GM12878 (cell line): ENCODE measurements around the gene TMEM217. TPM values are rescaled to one million over a fixed set of nuclear protein-coding genes. Genes with fewer than 3 reads are reported as not detected.

Experiments used
- ATAC-seq: fragments of 200-7000 bp; cut with Tn5 transposase; 3 replicates; pipeline ENCODE4 v1.9.1; 2020; ENCODE audit warnings: mild to moderate bottlenecking, moderate library complexity
- BruUV-seq: library from RNA; stranded (reverse); fragments of 400-500 nt; replicated peaks from 2 replicates; lab custom pipeline; 2021; lab: Mats Ljungman, UMichigan
- CTCF ChIA-PET: fragments of 300-600 bp; sonication (Branson Sonifier 250); formaldehyde crosslinking; extraction: SDS; loops from one replicate; lab custom pipeline; 2021; ENCODE audit warnings: inconsistent platforms; lab: Yijun Ruan, JAX
- POLR2A ChIA-PET: fragments of 350-600 bp; formaldehyde crosslinking; extraction: SDS; loops from one replicate; lab custom pipeline; 2021; ENCODE audit warnings: inconsistent platforms; lab: Charles Lee
- RAD21 ChIA-PET: fragments of 300-600 bp; sonication (Branson Sonifier 250); formaldehyde crosslinking; loops from one replicate; lab custom pipeline; 2023; ENCODE audit warnings: antibody characterized with exemption; ENCODE audit not compliant: unreplicated experiment; lab: Charles Lee
- SMC1A ChIA-PET: fragments of 300-600 bp; sonication (Branson Sonifier 250); formaldehyde crosslinking; loops from one replicate; lab custom pipeline; 2023; ENCODE audit not compliant: unreplicated experiment, uncharacterized antibody; lab: Charles Lee
- DNase-seq: peaks from one replicate; pipeline ENCODE4 v3.0.0-alpha.2; 2011; ENCODE audit warnings: low read depth, low spot score
- FAIRE-seq: peaks from 3 replicates; lab custom pipeline; 2011; peaks lifted over from hg19 to GRCh38; lab: Jason Lieb, UNC
- H2AFZ ChIP-seq: 2 replicates; pipeline ENCODE4 v1.6.0; 2011; ENCODE audit warnings: low read depth, low read length, control low read depth; ENCODE audit not compliant: control insufficient read depth
- H3K27ac ChIP-seq: 2 replicates; pipeline ENCODE4 v1.5.1; 2011; ENCODE audit warnings: control low read depth; ENCODE audit not compliant: control insufficient read depth, insufficient read depth
- H3K27me3 ChIP-seq, 2 experiments: replicated peaks in 1 of 2; 2 replicates each; pipeline versions ENCODE4 v1.6.0 to v1.6.1; 2011; ENCODE audit warnings: low read length in 1 of 2; ENCODE audit not compliant: control insufficient read depth in 2 of 2, insufficient read depth in 2 of 2
- H3K36me3 ChIP-seq, 2 experiments: 2 replicates each; pipeline ENCODE4 v1.5.1; 2011; ENCODE audit warnings: low read length in 1 of 2; ENCODE audit not compliant: control insufficient read depth in 2 of 2, insufficient read depth in 2 of 2
- H3K4me1 ChIP-seq: 2 replicates; pipeline ENCODE4 v1.6.1; 2011; ENCODE audit warnings: mild to moderate bottlenecking, low read length, moderate library complexity, mixed read lengths; ENCODE audit not compliant: control insufficient read depth, insufficient read depth
- H3K4me2 ChIP-seq: 2 replicates; pipeline ENCODE4 v1.6.0; 2011; ENCODE audit warnings: control low read depth; ENCODE audit not compliant: control insufficient read depth, insufficient read depth
- H3K4me3 ChIP-seq: fragments of 200-600 bp; sonication (generic); 2 replicates; pipeline ENCODE4 v1.5.1; 2016
- H3K79me2 ChIP-seq: 2 replicates; pipeline ENCODE4 v1.6.0; 2011; ENCODE audit warnings: low read length; ENCODE audit not compliant: control insufficient read depth, insufficient read depth
- H3K9ac ChIP-seq: 2 replicates; pipeline ENCODE4 v1.8.0; 2011; ENCODE audit warnings: low read length, control low read depth, mixed read lengths; ENCODE audit not compliant: control insufficient read depth, insufficient read depth
- H3K9me3 ChIP-seq: replicated peaks from 3 replicates; pipeline ENCODE4 v1.5.1; 2011; ENCODE audit warnings: mild to moderate bottlenecking, low read length; ENCODE audit not compliant: control insufficient read depth, insufficient read depth
- H4K20me1 ChIP-seq: 2 replicates; pipeline ENCODE4 v1.6.0; 2011; ENCODE audit not compliant: control insufficient read depth, insufficient read depth
- BCL3 ChIP-seq: IDR thresholded peaks from 2 replicates; pipeline ENCODE4 v1.6.1; 2011; ENCODE audit warnings: borderline replicate concordance, low read depth, mild to moderate bottlenecking, moderate library complexity, low read length; ENCODE audit not compliant: insufficient read depth, poor library complexity, severe bottlenecking
- BHLHE40 ChIP-seq, 2 experiments: fragments of 450-650 bp in 1 of 2; IDR thresholded peaks; 2 replicates each; pipeline ENCODE4 v1.6.1; 2011 to 2017; ENCODE audit warnings: low read depth in 2 of 2, borderline replicate concordance in 1 of 2, improper control_type of control experiment in 1 of 2, low read length in 1 of 2, mild to moderate bottlenecking in 1 of 2
- CBX3 ChIP-seq: fragments of 200-600 bp; sonication (generic); IDR thresholded peaks from 2 replicates; pipeline ENCODE4 v1.6.1; 2016; ENCODE audit warnings: low read depth, borderline replicate concordance
- GATAD2B ChIP-seq: fragments of 450-650 bp; conservative IDR thresholded peaks from 2 replicates; pipeline ENCODE4 v1.6.1; 2017; ENCODE audit warnings: low read depth, mild to moderate bottlenecking, moderate library complexity
- HDGF ChIP-seq: fragments of 450-650 bp; IDR thresholded peaks from 2 replicates; pipeline ENCODE4 v1.6.1; 2016; ENCODE audit warnings: antibody characterized with exemption
- IKZF1 ChIP-seq: fragments of 450-650 bp; conservative IDR thresholded peaks from 2 replicates; pipeline ENCODE4 v1.6.1; 2017; ENCODE audit warnings: antibody characterized with exemption, mild to moderate bottlenecking
- NBN ChIP-seq: fragments of 450-650 bp; IDR thresholded peaks from 2 replicates; pipeline ENCODE4 v1.6.1; 2016
- POLR2AphosphoS2 ChIP-seq: IDR thresholded peaks from 2 replicates; pipeline ENCODE4 v1.6.1; 2011; ENCODE audit warnings: low read depth, mild to moderate bottlenecking, low read length, improper control_type of control experiment, moderate library complexity
- RCOR1 ChIP-seq: conservative IDR thresholded peaks from 2 replicates; pipeline ENCODE4 v1.6.1; 2012; ENCODE audit warnings: low read depth, low read length, improper control_type of control experiment
- SMC3 ChIP-seq: IDR thresholded peaks from 2 replicates; pipeline ENCODE4 v1.6.1; 2011; ENCODE audit warnings: low read length, improper control_type of control experiment, borderline replicate concordance
- SREBF2 ChIP-seq: IDR thresholded peaks from 2 replicates; pipeline ENCODE4 v1.6.1; 2012; ENCODE audit warnings: mild to moderate bottlenecking, low read length
- ZBED1 ChIP-seq: IDR thresholded peaks from 2 replicates; pipeline ENCODE4 v1.6.1; 2016; ENCODE audit warnings: borderline replicate concordance
- WGBS: methylation state at CpG from one replicate; pipeline ENCODE4 v1.1.6; 2016; ENCODE audit warnings: low lambda C conversion rate; ENCODE audit not compliant: insufficient replicate concordance, insufficient coverage; ENCODE audit errors: missing lambda C conversion rate; 5-methylcytosine and 5-hydroxymethylcytosine counted together
- in situ Hi-C: fragments of 300-500 bp; cut with MboI; formaldehyde crosslinking; loops from 9 replicates; pipeline ENCODE4 v1.14.3; 2018; ENCODE audit warnings: mixed read lengths
- intact Hi-C: fragments of 100-400 bp; cut with micrococcal nuclease; formaldehyde crosslinking; loops from one replicate; pipeline ENCODE4 v1.14.2; 2022; ENCODE audit not compliant: unreplicated experiment
- polyA plus RNA-seq, 11 experiments: library from polyadenylated mRNA; depleted of rRNA in 4 of 11; unstranded in 6 of 11; stranded (reverse) in 5 of 11; fragments of >200 nt; fragmentation: Nextera tagmentation in 4 of 11; fragmentation: Illumina TruSeq in 1 of 11; extraction: Ambion mirVana in 4 of 11; extraction: Trizol in 1 of 11; gene quantifications; 1 replicate in 1 of 11; 2 replicates in 10 of 11; pipeline versions ENCODE4 v1.2.1 to v1.2.3, GENCODE V29; 2011 to 2016; ENCODE audit warnings: inconsistent platforms in 2 of 11, missing spikeins in 2 of 11, low read depth in 1 of 11
- total RNA-seq, 4 experiments: library from RNA; depleted of rRNA in 3 of 4; stranded (reverse); fragments of >200 nt in 3 of 4; fragmentation: Illumina TruSeq in 1 of 4; extraction: Trizol in 1 of 4; gene quantifications; 2 replicates each; pipeline versions ENCODE4 v1.2.1 to v1.2.3, GENCODE V29; 2013 to 2021

Gene TMEM217
- total and polyA plus RNA-seq, 10 of the 15 experiments (the other 5 are each of a cell fraction or from before 2014, with no cell fraction given) = 1.3 to 4.5 (median 2.3) TPM

- no peaks in the 10 kb centered on the region for H3K36me3 ChIP-seq
- intact Hi-C loops (loop anchor here (1.0 kb wide), 3 partner anchors 36 to 179 kb away; no protein-coding TSS in a partner anchor), in situ Hi-C loops (loop anchor here (5.0 to 10.0 kb wide), 2 partner anchors 184 to 321 kb away; partner anchors contain the start of gene C6orf89)
- peaks cover 3% of the 10 kb centered on the region; the same call in 1 of the 2 replicates for H3K4me1 ChIP-seq
- BruUV-seq = no TSS peak
- 37% methylated on average over 7 of the region's 7 CpGs for WGBS
- H3K79me2 ChIP-seq = no peaks in the 10 kb centered on the region
- POLR2A ChIA-PET = interaction anchor here (1.0 kb wide), 1 partner anchor 11 kb away, joined by 5 read pairs; no protein-coding TSS in a partner anchor
- RAD21 ChIA-PET = interaction anchor here (0.6 to 3.9 kb wide), 13 partner anchors 11 to 443 kb away, joined by 3 to 36 read pairs (median 9); partner anchors contain the start of gene PIM1
- no peak overlapping the region for H3K9ac ChIP-seq
- DNase-seq (no peak), FAIRE-seq (no peak), ATAC-seq (no peak)
- no peak overlapping the region for H3K4me3 ChIP-seq
- H3K27me3 ChIP-seq = no peaks in the 10 kb centered on the region
- H3K4me2 ChIP-seq = no peak overlapping the region
- no peaks in the 10 kb centered on the region for H3K9me3 ChIP-seq
- SMC1A ChIA-PET = interaction anchor here (0.6 to 4.0 kb wide), 17 partner anchors 12 to 1473 kb away, joined by 3 to 42 read pairs (median 4); no protein-coding TSS in a partner anchor
- H2AFZ ChIP-seq = no peak overlapping the region
- no peak overlapping the region for H3K27ac ChIP-seq
- TF ChIP-seq BCL3 (peak; percentile 19), NBN (no peak)
- H4K20me1 ChIP-seq = no peaks in the 10 kb centered on the region
- CTCF ChIA-PET = interaction anchor here (0.6 to 9.2 kb wide), 31 partner anchors 8 to 791 kb away, joined by 3 to 135 read pairs (median 7); partner anchors contain the start of genes FGD2, TBC1D22B and TMEM217
These were observed 49.2 kb downstream of the TMEM217 start for GRCh38 chr6:37208793-37209192.

DNA sequence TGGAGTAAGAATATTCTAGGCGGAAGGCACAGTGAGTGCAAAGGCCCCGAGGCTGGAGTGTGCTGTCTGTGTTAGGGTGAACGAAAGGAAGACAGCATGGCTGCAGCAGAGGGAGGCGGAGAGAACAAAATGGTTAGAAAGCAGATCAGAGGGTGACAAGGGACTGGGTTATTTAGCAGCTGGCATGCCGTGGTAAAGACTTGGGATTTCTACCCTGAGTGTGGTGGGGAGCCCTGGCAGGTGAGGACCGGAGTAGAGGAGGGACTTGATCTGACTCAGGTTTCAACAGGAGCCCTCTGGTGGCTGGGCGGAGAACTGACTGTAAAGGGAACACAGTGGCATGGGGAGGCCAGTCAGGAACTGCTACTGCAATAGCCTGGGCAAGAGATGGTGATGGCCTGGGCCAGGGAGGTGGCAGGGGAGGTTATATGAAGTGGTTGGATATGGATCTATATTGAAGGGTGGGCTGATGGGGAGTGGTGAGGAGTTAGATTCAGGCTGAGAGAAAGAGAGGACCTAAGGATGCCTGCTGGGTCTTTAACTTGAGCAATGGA, 50.0 kb downstream of the TMEM217 start:
- H3K79me2 ChIP-seq = no peaks in the 10 kb centered on the region
- H2AFZ ChIP-seq = no peak overlapping the region
- ChIA-PET POLR2A (no interaction called here), SMC1A (interaction anchor here (0.6 to 4.0 kb wide), 11 partner anchors 25 to 1472 kb away, joined by 3 to 42 read pairs (median 4); no protein-coding TSS in a partner anchor), CTCF (interaction anchor here (0.9 to 9.2 kb wide), 21 partner anchors 7 to 449 kb away, joined by 3 to 135 read pairs (median 9); partner anchors contain the start of genes FGD2, TBC1D22B and TMEM217), RAD21 (interaction anchor here (0.6 to 3.9 kb wide), 9 partner anchors 10 to 442 kb away, joined by 3 to 36 read pairs (median 16); partner anchors contain the start of gene PIM1)
- WGBS = 52% methylated on average over 7 of the region's 7 CpGs
- DNase-seq = peak; percentile 28
- H3K9ac ChIP-seq = no peak overlapping the region
- H3K9me3 ChIP-seq = no peaks in the 10 kb centered on the region
- H3K4me2 ChIP-seq = no peak overlapping the region
- no peaks in the 10 kb centered on the region for H3K27me3 ChIP-seq
- no peak overlapping the region for H3K27ac ChIP-seq
- H3K4me3 ChIP-seq = no peak overlapping the region
- no peaks in the 10 kb centered on the region for H4K20me1 ChIP-seq
- in situ Hi-C loops (loop anchor here (5.0 to 10.0 kb wide), 2 partner anchors 183 to 321 kb away; partner anchors contain the start of gene C6orf89), intact Hi-C loops (loop anchor here (1.0 kb wide), 3 partner anchors 36 to 179 kb away; no protein-coding TSS in a partner anchor)
- peaks cover 3% of the 10 kb centered on the region; the same call in 1 of the 2 replicates for H3K4me1 ChIP-seq
- FAIRE-seq = no peak
- ATAC-seq = peak; percentile 96
- no peaks in the 10 kb centered on the region for H3K36me3 ChIP-seq
- no TSS peak for BruUV-seq
- TF ChIP-seq SMC3 = peak; percentile 83
- no peak for TF ChIP-seq ZBED1
- TF ChIP-seq SREBF2 = no peak
- TF ChIP-seq CBX3 = no peak
- TF ChIP-seq POLR2AphosphoS2 = no peak
- TF ChIP-seq GATAD2B = no peak
- TF ChIP-seq IKZF1 = no peak
- TF ChIP-seq HDGF = peak; percentile 36; the same call in 1 of the 2 replicates
- no peak for TF ChIP-seq BHLHE40 (IDR thresholded peaks at IDR 0.05; ENCODE audit: borderline replicate concordance in 1 of 2, low read depth in 2 of 2, low read length in 1 of 2)
- no peak for TF ChIP-seq RCOR1
